MM.1S (cell line): ENCODE measurements around the gene RADIL.

Experiments
- DNase-seq: peaks from one replicate; pipeline ENCODE4 v3.0.0-alpha.2; 2015
- H2AFZ ChIP-seq: fragments of 300-600 bp; sonication (generic); 2 replicates; pipeline ENCODE4 v1.6.0; 2016; ENCODE audit warnings: antibody characterized with exemption, low read length
- H3F3A ChIP-seq: fragments of 300-600 bp; sonication (generic); 2 replicates; pipeline ENCODE4 v1.6.1; 2016; ENCODE audit warnings: mild to moderate bottlenecking, antibody characterized with exemption, low read length, moderate library complexity, mixed read lengths; ENCODE audit not compliant: insufficient read depth
- H3K27ac ChIP-seq: fragments of 300-600 bp; sonication (generic); 2 replicates; pipeline ENCODE4 v1.5.1; 2016; ENCODE audit warnings: mild to moderate bottlenecking, low read length
- H3K27me3 ChIP-seq: fragments of 300-600 bp; sonication (generic); replicated peaks from 2 replicates; pipeline ENCODE4 v1.6.0; 2016; ENCODE audit warnings: low read length; ENCODE audit not compliant: insufficient read depth
- H3K36me3 ChIP-seq: fragments of 300-600 bp; sonication (generic); replicated peaks from 2 replicates; pipeline ENCODE4 v1.6.1; 2016; ENCODE audit warnings: mild to moderate bottlenecking, low read length, mixed read lengths; ENCODE audit not compliant: insufficient read depth
- H3K4me1 ChIP-seq: fragments of 300-600 bp; sonication (generic); 2 replicates; pipeline ENCODE4 v1.6.1; 2016; ENCODE audit warnings: low read length, mixed read lengths
- H3K4me2 ChIP-seq: fragments of 300-600 bp; sonication (generic); 2 replicates; pipeline ENCODE4 v1.6.0; 2016; ENCODE audit warnings: low read depth, low read length
- H3K4me3 ChIP-seq: fragments of 300-600 bp; sonication (generic); 2 replicates; pipeline ENCODE4 v1.5.1; 2016; ENCODE audit warnings: low read length, mixed read lengths
- H3K79me2 ChIP-seq: fragments of 300-600 bp; sonication (generic); 2 replicates; pipeline ENCODE4 v1.6.1; 2016; ENCODE audit warnings: mixed run types, low read length, mixed read lengths
- H3K9ac ChIP-seq: fragments of 300-600 bp; sonication (generic); 2 replicates; pipeline ENCODE4 v1.6.1; 2016; ENCODE audit warnings: low read length, mixed read lengths
- H3K9me2 ChIP-seq: fragments of 300-600 bp; sonication (generic); replicated peaks from 2 replicates; pipeline ENCODE4 v1.6.1; 2016; ENCODE audit warnings: mild to moderate bottlenecking, low read length, mixed read lengths; ENCODE audit not compliant: insufficient read depth
- H3K9me3 ChIP-seq: fragments of 300-600 bp; sonication (generic); replicated peaks from 2 replicates; pipeline ENCODE4 v1.6.1; 2016; ENCODE audit warnings: mild to moderate bottlenecking, low read length, mixed read lengths; ENCODE audit not compliant: insufficient read depth
- H4K20me1 ChIP-seq: fragments of 300-600 bp; sonication (generic); 2 replicates; pipeline ENCODE4 v1.6.1; 2016; ENCODE audit warnings: mild to moderate bottlenecking, low read length, moderate library complexity, mixed read lengths; ENCODE audit not compliant: insufficient read depth
- CTCF ChIP-seq: fragments of 300-600 bp; sonication (generic); IDR thresholded peaks from 2 replicates; pipeline ENCODE4 v1.5.1; 2016; ENCODE audit warnings: antibody characterized with exemption, low read length, mixed read lengths
- EZH2 ChIP-seq: fragments of 300-600 bp; sonication (generic); optimal IDR thresholded peaks from 2 replicates; pipeline ENCODE3; 2017; ENCODE audit warnings: low read depth, mild to moderate bottlenecking, antibody characterized with exemption, low read length, mixed read lengths
- EZH2phosphoT487 ChIP-seq: fragments of 300-600 bp; sonication (generic); IDR thresholded peaks from 2 replicates; pipeline ENCODE4 v1.6.1; 2018; ENCODE audit warnings: antibody characterized with exemption, low read length

RADIL gene

GRCh38 chr7:4760952-4761351 lies 122.6 kb downstream of the RADIL start:
- Histone ChIP-seq H3K9ac (no peak overlapping the region), H2AFZ (no peak overlapping the region), H3K4me3 (no peak overlapping the region), H3K27ac (no peak overlapping the region), H3K27me3 (no peaks in the 10 kb centered on the region), H3K4me1 (no peaks in the 10 kb centered on the region), H3K79me2 (no peaks in the 10 kb centered on the region), H3K9me3 (no peaks in the 10 kb centered on the region), H3K4me2 (no peak overlapping the region), H3F3A (no peaks in the 10 kb centered on the region), H3K36me3 (no peaks in the 10 kb centered on the region), H4K20me1 (no peaks in the 10 kb centered on the region), H3K9me2 (no peaks in the 10 kb centered on the region)
- TF ChIP-seq EZH2phosphoT487 (no peak), CTCF (no peak), EZH2 (no peak)
- DNase-seq = no peak

GRCh38 chr7:4759211-4759610 lies 124.3 kb downstream of the RADIL start:
- Histone ChIP-seq H3K9ac (no peak overlapping the region), H3F3A (no peaks in the 10 kb centered on the region), H3K27me3 (no peaks in the 10 kb centered on the region), H3K9me2 (no peaks in the 10 kb centered on the region), H3K79me2 (peaks cover under 1% of the 10 kb centered on the region; the same call in 1 of the 2 replicates), H3K4me3 (no peak overlapping the region), H4K20me1 (no peaks in the 10 kb centered on the region), H3K4me1 (no peaks in the 10 kb centered on the region), H3K9me3 (no peaks in the 10 kb centered on the region), H3K4me2 (no peak overlapping the region), H3K36me3 (no peaks in the 10 kb centered on the region; the same call in 1 of the 2 replicates), H2AFZ (no peak overlapping the region), H3K27ac (no peak overlapping the region)
- TF ChIP-seq EZH2 (no peak), EZH2phosphoT487 (no peak), CTCF (no peak)
- DNase-seq = no peak

- Histone ChIP-seq H3K27me3 (no peaks in the 10 kb centered on the region), H4K20me1 (no peaks in the 10 kb centered on the region), H3K9me2 (no peaks in the 10 kb centered on the region), H3K9ac (no peak overlapping the region), H3K36me3 (no peaks in the 10 kb centered on the region; the same call in 1 of the 2 replicates), H3K4me1 (no peaks in the 10 kb centered on the region), H3K27ac (no peak overlapping the region), H3K9me3 (no peaks in the 10 kb centered on the region), H3K4me3 (no peak overlapping the region), H2AFZ (no peak overlapping the region), H3F3A (no peaks in the 10 kb centered on the region), H3K79me2 (peaks cover 4% of the 10 kb centered on the region; the same call in 1 of the 2 replicates), H3K4me2 (no peak overlapping the region)
- TF ChIP-seq EZH2phosphoT487 (no peak), CTCF (no peak), EZH2 (no peak)
- DNase-seq = no peak
Measured at GRCh38 chr7:4758791-4759190, 124.7 kb downstream of the RADIL start.

- Histone ChIP-seq H3K4me1 (0 out of 2 replicates have a peak, but pooled peaks cover 4% of the 10 kb centered on the region), H4K20me1 (no peaks in the 10 kb centered on the region), H3K36me3 (no peaks in the 10 kb centered on the region; the same call in 1 of the 2 replicates), H2AFZ (no peak overlapping the region), H3K9ac (no peak overlapping the region), H3K79me2 (peaks cover 11% of the 10 kb centered on the region; the same call in 1 of the 2 replicates), H3F3A (no peaks in the 10 kb centered on the region), H3K4me2 (no peak overlapping the region), H3K27ac (no peak overlapping the region), H3K9me2 (no peaks in the 10 kb centered on the region), H3K27me3 (no peaks in the 10 kb centered on the region), H3K4me3 (no peak overlapping the region), H3K9me3 (no peaks in the 10 kb centered on the region)
- TF ChIP-seq EZH2phosphoT487 = no peak
- TF ChIP-seq CTCF = no peak
- no peak for TF ChIP-seq EZH2
- DNase-seq = no peak
Measured at GRCh38 chr7:4758111-4758510, 125.4 kb downstream of the RADIL start.
